Cerebellar cortex (tissue), 1 donor: ENCODE measurements around the gene FNDC4.

Experiments used
- DNase-seq: peaks from one replicate; pipeline ENCODE4 v3.0.0-alpha.2; 2015; ENCODE audit warnings: low spot score

FNDC4 gene

DNA sequence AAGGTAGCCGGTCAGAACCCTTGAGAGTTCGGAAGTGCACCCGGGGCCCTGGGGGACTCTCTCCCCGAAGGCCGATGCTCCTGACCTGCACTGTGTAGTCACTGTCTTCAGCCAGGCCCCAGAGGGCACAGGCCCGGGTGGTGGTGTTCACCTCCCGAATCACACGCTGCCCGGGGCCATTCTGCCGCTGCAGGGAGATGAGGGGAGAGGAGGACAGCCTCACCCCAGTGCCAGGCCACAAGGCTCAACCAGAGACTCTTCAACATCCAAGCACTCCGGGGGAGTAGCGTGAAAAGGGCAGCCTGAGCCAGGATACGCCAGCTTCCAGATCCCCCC lies 1.1 kb downstream of the FNDC4 start:
- DNase-seq, result no peak

DNA sequence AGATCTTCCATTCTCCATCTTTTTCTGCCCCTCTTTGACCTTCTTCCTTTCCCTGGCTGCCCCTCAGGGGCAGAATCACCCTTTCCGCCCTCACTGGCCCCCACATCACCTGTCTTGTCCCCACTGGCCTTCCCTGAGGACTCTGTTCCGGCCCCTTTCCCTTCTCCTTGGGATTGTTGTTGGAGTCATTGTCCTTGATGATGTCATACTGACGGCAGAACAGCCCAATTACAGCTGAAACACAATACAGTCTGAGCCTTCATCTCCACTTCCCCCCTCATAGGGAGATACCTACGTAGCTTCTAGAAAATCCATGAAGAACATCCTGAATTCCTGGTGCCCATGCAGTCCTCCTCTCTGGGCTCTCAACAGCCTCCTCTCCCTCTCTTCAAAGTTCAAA lies 2.4 kb downstream of the FNDC4 start:
- DNase-seq, result no peak

DNA sequence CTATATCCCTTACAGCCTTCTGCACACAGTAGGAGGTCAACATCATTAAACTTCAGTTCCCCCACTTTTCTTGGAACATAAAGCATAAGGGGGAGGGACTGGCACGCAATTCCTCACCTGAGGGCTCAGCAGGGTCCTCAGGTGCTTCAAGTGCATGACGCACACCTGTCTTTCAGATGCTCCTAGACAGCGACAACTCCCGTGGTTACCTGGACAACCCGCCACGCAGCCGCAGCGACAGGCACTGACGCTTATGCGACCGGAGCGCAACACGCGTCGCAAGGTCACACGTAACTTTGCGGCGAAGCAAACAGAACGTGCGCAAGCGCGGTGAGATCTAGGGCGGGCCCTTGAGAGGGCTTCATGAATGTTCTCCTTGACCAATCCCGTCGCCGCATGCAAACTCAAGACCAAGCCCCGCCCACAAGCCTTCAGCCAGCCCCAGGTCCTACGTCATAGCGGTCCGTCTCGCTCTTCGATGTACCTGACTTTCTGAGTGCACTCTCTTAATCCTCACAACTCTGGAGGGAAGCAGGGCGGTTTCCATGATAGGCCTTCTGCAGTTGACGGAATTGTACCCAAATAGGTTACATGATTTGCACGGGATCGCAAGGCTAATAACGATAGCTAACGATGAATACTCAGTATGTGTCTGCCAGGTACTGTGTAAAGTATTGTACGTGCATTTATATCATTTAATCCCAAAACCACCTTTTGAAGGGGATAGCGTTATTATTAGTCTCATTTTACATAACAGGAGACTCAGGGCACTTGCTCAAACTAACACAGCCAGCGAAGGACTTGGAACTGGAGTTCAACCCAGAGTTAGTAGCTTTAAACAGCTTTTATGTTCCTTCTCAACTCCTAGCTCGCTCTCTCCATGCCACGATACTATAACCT lies 5.3 kb downstream of the FNDC4 start, which contains the start of gene IFT172:
IFT172 (minus strand) TSS at position 246 of the 900 bp plus-strand sequence; CDS start at position 156, 90 bp downstream.
- DNase-seq, result peak; percentile 100

DNA sequence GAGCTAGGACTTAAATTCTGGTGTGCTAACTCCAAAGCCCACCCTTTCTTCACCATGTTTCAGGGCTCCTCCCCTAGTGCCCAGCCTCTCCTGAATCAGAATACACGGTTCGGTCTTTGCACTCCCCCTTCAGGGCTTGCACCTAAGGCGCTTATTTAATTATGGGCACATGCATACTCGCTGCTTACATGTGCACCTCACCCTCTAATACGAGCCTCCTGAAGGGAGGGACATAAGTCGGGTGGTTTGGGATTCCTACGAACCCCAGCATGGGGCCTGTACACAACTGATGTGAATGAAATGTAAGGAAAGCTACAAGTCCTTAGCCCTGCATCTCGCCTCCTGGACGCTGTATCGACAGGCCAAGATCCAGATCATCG lies 5.9 kb downstream of the FNDC4 start:
- no peak for DNase-seq

DNA sequence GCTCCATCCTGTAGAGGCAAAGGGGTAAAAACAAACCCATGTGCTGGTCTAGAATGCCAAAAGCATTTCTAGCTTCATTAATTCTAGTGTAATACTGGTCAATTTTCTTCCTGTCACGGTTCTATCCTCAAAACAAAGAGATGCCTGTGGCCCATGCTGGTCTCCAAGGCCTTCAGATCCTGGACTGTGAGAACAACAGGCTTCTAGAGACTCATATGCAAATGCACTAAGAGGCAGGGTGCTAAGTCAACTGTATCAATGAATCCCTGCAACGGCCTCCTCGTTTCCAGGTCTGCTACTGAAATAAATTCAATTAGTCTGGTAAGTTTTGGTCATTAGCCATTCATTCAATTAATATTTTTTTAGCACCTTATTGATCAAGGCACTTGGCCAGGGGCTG lies 9.5 kb downstream of the FNDC4 start:
- no peak for DNase-seq

DNA sequence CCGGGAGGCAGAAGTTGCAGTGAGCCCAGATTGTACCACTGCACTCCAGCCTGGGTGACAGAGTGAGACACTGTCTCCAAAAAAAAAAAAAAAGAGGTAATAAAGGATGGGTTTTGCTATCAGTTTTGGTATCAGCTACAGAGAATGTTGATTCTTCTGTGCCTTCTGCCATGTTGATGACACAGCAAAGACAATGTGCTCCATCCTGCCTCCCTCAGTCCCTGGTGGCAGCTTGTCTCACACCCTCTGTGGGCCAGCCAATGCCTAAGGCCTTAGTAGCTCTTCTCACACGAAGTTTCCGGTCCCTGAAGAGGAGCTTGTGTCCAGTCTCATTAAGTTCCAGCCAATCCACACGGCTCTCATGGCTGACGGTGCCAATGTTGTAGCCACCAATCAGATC lies 23.0 kb downstream of the FNDC4 start:
- no peak for DNase-seq

DNA sequence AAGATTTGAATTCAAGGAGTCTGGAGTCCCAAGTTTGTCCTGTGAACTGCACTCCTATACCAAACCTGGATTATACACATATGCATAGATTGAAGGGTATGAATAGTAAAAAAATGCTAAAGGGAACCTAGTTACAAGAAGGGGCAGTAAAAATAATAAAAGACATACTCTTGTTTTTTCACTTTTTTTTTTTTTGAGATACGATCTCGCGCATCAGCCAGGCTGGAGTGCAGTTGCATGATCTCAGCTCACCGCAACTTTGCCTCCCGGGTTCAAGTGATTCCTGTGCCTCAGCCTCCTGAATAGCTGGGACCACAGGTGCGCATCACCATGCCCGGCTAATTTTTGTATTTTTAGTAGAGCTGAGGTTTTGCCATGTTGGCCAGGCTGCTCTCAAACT lies 30.6 kb downstream of the FNDC4 start:
- no peak for DNase-seq

DNA sequence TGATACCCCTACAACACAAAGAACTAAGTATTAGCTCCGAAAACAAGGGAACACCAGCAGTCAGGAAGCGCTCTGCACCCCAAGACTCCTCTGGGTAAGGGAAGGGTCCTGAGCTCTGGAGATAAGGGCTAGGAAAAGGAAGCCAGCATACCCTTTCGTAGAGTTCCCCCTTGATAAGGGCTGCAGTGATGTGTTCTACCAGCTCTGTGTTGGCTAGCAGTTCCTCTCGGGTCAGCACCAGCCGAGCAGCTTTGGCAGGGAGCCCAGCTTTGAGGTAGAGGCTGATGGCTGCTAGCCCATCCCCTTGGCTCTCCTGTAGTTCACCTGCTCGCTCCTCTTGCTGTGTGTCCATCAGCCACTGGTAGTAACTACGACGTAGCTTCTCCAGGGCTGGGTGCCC lies 33.9 kb downstream of the FNDC4 start:
- peak; percentile 80 for DNase-seq

DNA sequence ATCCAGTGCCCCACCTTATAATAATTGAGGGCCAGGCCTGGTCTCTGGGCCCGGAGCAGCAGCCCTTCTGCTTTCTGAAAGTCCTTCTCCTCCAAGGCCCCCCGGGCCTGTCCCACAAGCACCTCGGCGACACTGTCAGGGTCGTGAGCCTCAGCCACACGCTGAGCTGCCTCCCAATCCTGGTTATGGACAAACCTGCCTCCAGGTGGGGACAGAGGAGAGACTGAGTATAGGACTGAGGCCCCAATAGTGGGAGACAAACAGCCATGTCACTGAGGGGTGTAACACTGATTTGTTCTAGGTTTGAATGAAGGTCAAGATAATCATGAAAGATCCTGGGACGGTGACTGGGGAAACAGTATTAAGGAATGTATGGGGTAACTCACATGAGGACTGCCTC lies 41.0 kb downstream of the FNDC4 start:
- no peak for DNase-seq

DNA sequence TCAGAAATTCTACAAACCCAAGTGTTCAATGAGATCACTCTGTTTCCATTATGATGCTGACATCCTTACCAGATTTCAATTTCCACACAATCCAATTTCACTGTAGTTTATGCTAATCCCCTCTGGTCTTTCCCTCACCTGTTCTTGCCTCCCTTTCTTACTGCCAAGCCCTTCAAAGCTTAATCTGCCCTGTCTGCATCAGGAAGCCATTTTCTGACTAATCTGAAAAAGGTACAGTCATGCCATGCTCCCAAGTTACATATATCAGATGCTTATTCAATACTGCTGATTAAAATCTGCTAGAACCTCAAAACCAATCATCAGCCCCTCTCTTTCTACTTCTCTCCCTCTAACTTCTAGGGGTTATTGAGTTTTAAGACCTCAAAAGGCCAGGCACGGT lies 43.9 kb downstream of the FNDC4 start:
- DNase-seq, result no peak

DNA sequence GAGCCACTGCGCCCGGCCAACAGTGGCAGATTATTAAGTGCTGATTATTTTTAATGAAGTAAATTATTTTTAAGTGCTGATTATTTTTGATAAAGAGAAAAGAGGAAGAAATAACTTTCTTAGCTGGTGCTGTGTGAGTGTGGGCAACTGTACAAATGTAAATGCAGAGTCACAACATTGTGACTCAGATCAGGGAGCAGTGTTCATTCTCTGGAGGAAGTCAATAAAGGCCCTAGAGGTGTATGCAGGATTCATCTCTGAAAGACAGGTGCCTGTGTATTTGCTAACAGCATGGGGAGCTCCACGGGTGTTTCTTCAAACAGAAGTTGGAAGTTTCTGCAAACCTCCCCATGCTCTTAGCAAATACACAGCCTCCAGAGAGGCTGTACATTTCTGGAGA lies 46.6 kb downstream of the FNDC4 start:
- DNase-seq, result no peak

DNA sequence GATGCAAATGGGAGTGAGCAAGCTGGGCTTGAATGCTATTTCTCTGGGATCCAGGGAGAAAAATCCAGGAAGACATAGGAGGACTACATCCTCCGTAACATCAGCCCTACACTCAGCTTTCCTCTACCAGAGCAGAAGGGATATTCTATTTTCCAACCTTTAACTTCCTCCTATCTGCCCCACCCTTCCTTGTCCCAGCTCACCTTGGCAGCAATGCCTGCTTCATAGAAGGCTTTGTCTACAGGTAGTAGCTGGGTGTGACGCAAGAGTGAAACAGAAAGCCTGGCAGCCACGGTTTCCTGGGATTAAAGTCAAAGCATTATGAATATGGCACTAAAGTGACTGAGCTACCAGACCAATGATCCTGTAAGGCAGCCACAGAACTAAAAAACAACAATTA lies 48.9 kb downstream of the FNDC4 start:
- DNase-seq, result no peak

DNA sequence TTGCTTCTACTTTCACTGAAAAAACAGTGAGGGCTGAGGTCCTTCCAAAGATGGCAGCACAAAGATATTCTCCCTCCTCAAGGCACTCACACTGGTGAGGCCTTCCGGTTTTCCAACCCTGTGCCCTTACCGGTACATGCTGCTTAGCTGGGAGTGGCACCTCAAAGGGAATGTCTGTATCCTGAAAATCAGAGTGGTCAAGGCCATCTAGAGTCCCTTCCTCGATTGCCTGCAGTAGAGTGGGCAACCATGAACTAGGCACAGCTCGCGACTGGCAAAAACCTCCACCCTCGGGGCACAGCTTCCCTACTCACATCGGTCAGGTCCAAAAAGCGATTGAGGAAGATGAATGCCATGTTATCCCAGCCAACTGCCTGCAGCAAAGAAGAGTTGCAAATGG lies 49.4 kb downstream of the FNDC4 start:
- no peak for DNase-seq

DNA sequence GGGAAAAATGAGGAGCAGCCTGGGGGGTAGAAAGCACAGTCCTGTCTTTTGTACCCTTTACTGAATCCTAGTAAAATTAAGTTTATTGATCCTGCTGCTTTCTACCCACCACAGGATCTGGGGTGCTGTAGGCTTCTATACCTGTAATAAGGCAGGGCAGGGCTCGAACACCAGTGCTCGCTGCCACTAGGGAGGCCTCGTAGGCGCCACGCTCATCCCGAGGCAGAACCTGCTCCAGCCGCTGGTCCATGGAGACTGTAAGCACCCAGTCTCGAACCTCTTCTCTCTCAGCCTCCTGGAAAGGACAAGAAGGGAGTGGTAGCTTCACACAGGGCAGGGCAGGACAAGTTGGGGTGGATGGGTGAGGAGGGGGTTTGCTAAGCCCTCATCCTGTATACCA lies 49.8 kb downstream of the FNDC4 start:
- DNase-seq, result no peak

DNA sequence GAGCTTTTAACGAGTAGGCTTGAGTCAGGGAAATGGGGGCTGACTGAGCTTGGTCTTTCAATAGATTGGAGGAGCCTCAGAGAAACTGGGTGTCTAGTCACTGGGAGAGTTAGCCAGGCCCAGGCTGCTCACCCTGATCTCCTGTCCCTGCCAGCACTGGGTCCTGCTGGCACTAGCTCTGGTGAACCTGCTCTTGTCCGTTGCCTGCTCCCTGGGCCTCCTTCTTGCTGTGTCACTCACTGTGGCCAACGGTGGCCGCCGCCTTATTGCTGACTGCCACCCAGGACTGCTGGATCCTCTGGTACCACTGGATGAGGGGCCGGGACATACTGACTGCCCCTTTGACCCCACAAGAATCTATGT lies 52.1 kb downstream of the FNDC4 start:
- DNase-seq, result no peak

DNA sequence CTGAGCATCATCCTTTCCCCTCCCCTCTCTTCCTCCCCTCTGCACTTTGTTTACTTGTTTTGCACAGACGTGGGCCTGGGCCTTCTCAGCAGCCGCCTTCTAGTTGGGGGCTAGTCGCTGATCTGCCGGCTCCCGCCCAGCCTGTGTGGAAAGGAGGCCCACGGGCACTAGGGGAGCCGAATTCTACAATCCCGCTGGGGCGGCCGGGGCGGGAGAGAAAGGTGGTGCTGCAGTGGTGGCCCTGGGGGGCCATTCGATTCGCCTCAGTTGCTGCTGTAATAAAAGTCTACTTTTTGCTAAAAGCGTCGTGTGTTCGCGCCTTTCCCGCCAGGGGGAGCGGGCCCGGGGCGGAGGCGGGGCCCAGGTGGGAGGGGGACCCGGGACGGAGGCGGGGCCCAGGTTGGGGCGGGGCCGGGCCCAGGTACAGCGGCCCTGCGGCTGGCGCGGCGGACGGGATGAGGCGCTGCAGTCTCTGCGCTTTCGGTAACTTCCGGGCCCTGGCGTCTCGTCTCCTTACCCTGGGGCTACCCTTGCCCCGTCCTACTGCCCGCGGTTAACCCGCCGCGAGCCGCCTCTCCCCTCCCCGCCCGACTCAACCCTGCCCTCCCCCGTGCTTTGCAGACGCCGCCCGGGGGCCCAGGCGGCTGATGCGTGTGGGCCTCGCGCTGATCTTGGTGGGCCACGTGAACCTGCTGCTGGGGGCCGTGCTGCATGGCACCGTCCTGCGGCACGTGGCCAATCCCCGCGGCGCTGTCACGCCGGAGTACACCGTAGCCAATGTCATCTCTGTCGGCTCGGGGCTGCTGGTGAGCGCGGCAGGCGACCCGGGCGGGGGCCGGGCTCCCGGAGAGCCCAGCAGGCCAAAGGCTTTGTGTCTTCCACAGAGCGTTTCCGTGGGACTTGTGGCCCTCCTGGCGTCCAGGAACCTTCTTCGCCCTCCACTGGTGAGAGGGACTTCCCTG lies 52.8 kb downstream of the FNDC4 start, which contains the start of gene KRTCAP3:
KRTCAP3 (plus strand) TSS at position 424 of the 962 bp plus-strand sequence; CDS start at position 456, 32 bp downstream.
- no peak for DNase-seq
